ENCODE results near the gene F2R. TPM values are rescaled to one million over a fixed set of nuclear protein-coding genes. Genes with fewer than 3 reads are reported as not detected.

Gene F2R
- polyA plus RNA-seq, 1 donor (not counting 4 experiments of a cell fraction or from before 2014, with no cell fraction given), result 56.8 TPM

DNA sequence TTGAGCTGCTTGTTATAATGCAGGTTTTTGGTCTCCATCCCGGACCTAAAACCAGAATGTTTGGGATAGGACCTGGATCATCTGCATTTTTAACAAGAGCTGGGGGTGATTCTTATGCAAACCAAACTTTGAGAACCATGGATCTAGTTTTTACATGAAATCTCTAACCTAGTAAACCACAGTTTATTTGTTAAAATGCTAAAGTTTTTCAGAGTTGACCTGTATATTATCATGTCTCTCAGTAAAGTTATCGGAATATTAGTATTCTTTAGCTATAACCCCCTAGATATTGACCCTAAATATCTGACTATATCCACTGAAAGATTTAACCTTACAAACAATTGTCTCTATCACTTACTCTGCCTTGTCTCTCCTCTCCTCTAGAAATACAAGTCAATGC, 28.7 kb downstream of the F2R start:
- H4K20me1 ChIP-seq (ENCODE audit: control insufficient read depth, extremely low read depth, insufficient read depth, low read length), result no peaks in the 10 kb centered on the region
- no peak overlapping the region for H3K27ac ChIP-seq (ENCODE audit: control insufficient read depth, insufficient read depth, low read length)
- no peak for FAIRE-seq

DNA sequence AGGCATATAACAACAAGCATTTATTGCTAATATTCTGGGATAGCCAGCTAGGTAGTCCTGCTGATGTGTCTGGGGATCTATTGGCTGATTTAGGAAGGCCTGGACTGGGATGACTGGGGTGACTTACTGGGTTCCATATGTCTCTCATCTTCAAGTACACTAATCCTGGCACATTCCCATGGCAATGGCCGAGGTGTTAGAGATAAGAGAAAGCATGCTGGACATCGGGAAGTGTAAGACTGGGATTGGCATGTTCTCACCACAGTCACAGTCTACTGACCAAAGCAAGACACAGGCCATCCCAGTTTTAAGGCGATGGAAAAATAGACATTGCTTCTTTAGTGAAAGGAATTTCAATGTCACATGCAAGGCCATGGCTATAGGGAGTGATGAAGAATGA, 29.7 kb downstream of the F2R start:
- Histone ChIP-seq H2AFZ (ENCODE audit: control insufficient read depth, low read length) (no peak overlapping the region), H3K36me3 (ENCODE audit: control insufficient read depth in 2 of 2, extremely low read depth in 1 of 2, insufficient read depth in 2 of 2, low read length in 2 of 2) (no peaks in the 10 kb centered on the region), H3K9me1 (ENCODE audit: control insufficient read depth, extremely low read depth, insufficient read depth, low read length) (no peaks in the 10 kb centered on the region), H3K4me1 (ENCODE audit: control insufficient read depth, extremely low read depth, insufficient read depth, low read length) (no peaks in the 10 kb centered on the region), H3K9me3 (ENCODE audit: control insufficient read depth, low read depth, low read length) (no peaks in the 10 kb centered on the region), H3K4me3 (ENCODE audit: control insufficient read depth in 2 of 3, extremely low read depth in 1 of 3, insufficient read depth in 2 of 3, low read depth in 1 of 3, low read length in 3 of 3) (no peak overlapping the region), H3K4me2 (ENCODE audit: control insufficient read depth, extremely low read depth, insufficient read depth, low read depth, low read length) (no peak overlapping the region), H3K9ac (ENCODE audit: control insufficient read depth, extremely low read depth, insufficient read depth, low read length) (no peak overlapping the region), H3K79me2 (ENCODE audit: control insufficient read depth, insufficient read depth, low read length) (no peaks in the 10 kb centered on the region), H3K27me3 (ENCODE audit: control insufficient read depth, extremely low read depth, insufficient read depth, low read length) (no peaks in the 10 kb centered on the region), H3K27ac (ENCODE audit: control insufficient read depth, insufficient read depth, low read length) (no peak overlapping the region), H4K20me1 (ENCODE audit: control insufficient read depth, extremely low read depth, insufficient read depth, low read length) (no peaks in the 10 kb centered on the region)
- dilution Hi-C loops (cut with MboI; ENCODE audit: extremely low pct_ligation_motif_present, low sequenced_read_pairs), result no loop called here
- DNase-seq (ENCODE audit: low read depth, low spot score), result no peak
- no peak for FAIRE-seq
- TF ChIP-seq CTCF (optimal IDR thresholded peaks at IDR 0.05 in 1 of 3, IDR thresholded peaks at IDR 0.05 in 1 of 3, conservative IDR thresholded peaks at IDR 0.05 in 1 of 3; ENCODE audit: extremely low read depth in 1 of 3, insufficient read depth in 2 of 3, low read length in 3 of 3), result no peak
- no peak for TF ChIP-seq EZH2 (IDR thresholded peaks at IDR 0.05; ENCODE audit: low read length)

More for the DNA sequence above, 28.7 kb downstream of the F2R start:
- Histone ChIP-seq H2AFZ (ENCODE audit: control insufficient read depth, low read length) (no peak overlapping the region), H3K27me3 (ENCODE audit: control insufficient read depth, extremely low read depth, insufficient read depth, low read length) (no peaks in the 10 kb centered on the region), H3K79me2 (ENCODE audit: control insufficient read depth, insufficient read depth, low read length) (no peaks in the 10 kb centered on the region), H3K4me3 (ENCODE audit: control insufficient read depth in 2 of 3, extremely low read depth in 1 of 3, insufficient read depth in 2 of 3, low read depth in 1 of 3, low read length in 3 of 3) (no peak overlapping the region), H3K9me3 (ENCODE audit: control insufficient read depth, low read depth, low read length) (no peaks in the 10 kb centered on the region), H3K4me2 (ENCODE audit: control insufficient read depth, extremely low read depth, insufficient read depth, low read depth, low read length) (no peak overlapping the region), H3K4me1 (ENCODE audit: control insufficient read depth, extremely low read depth, insufficient read depth, low read length) (no peaks in the 10 kb centered on the region), H3K9ac (ENCODE audit: control insufficient read depth, extremely low read depth, insufficient read depth, low read length) (no peak overlapping the region), H3K36me3 (ENCODE audit: control insufficient read depth in 2 of 2, extremely low read depth in 1 of 2, insufficient read depth in 2 of 2, low read length in 2 of 2) (no peaks in the 10 kb centered on the region), H3K9me1 (ENCODE audit: control insufficient read depth, extremely low read depth, insufficient read depth, low read length) (no peaks in the 10 kb centered on the region)
- TF ChIP-seq CTCF (optimal IDR thresholded peaks at IDR 0.05 in 1 of 3, IDR thresholded peaks at IDR 0.05 in 1 of 3, conservative IDR thresholded peaks at IDR 0.05 in 1 of 3; ENCODE audit: extremely low read depth in 1 of 3, insufficient read depth in 2 of 3, low read length in 3 of 3) (no peak), EZH2 (IDR thresholded peaks at IDR 0.05; ENCODE audit: low read length) (no peak)
- dilution Hi-C loops (cut with MboI; ENCODE audit: extremely low pct_ligation_motif_present, low sequenced_read_pairs), result no loop called here
- DNase-seq (ENCODE audit: low read depth, low spot score), result no peak

Data from keratinocyte (primary cell).